ENCODE results near the gene RAB6A. TPM values are rescaled to one million over a fixed set of nuclear protein-coding genes. Genes with fewer than 3 reads are reported as not detected.
A peak's percentile ranks its signal among the peaks of the same experiment; 100 is the strongest.

The RAB6A gene
- total and polyA plus RNA-seq, 2 of the 8 experiments (the other 6 are each of a cell fraction or from before 2014, with no cell fraction given), result 24.4 to 88.6 TPM

DNA sequence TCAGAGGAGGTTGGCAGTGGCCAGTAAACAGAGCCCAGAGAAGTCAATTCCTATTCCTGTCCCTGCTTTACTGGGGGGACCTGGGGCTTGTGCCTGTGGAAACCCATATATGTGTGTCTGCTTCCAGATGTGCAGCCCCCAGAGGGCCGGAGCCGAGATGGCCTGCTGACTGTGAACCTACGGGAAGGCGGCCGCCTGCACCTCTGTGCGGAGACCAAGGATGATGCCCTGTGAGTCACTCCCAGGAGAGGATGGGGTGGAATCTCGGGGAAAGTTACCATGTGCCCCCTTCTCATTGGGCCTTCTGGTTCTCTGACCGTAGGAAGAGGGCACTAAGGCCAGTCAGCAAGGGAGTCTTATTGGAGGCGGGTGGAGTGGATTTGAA, 109.2 kb downstream of the RAB6A start:
- Histone ChIP-seq H3K4me3 (ENCODE audit: extremely low read depth in 1 of 4, insufficient read depth in 2 of 4, low read depth in 3 of 4, low read length in 4 of 4) (no peak overlapping the region), H4K91ac (replicated peaks; ENCODE audit: insufficient read length, low read length) (no peak overlapping the region), H3K18ac (ENCODE audit: extremely low read depth, low read length) (no peak overlapping the region), H4K20me1 (replicated peaks in 1 of 2; ENCODE audit: control insufficient read depth in 1 of 2, insufficient read depth in 2 of 2, low read length in 2 of 2) (no peaks in the 10 kb centered on the region), H2AK5ac (ENCODE audit: low read depth, low read length) (no peak overlapping the region), H2BK12ac (ENCODE audit: low read depth, low read length) (no peak overlapping the region), H2BK120ac (replicated peaks; ENCODE audit: low read depth, low read length) (no peak overlapping the region), H4K8ac (ENCODE audit: extremely low read depth, insufficient read depth, low read length) (no peak overlapping the region), H3K27ac (ENCODE audit: low read depth, low read length) (peak overlapping the region; percentile 26; the same call in 1 of the 2 replicates), H2BK20ac (ENCODE audit: low read length) (no peak overlapping the region), H3K36me3 (ENCODE audit: control insufficient read depth in 2 of 4, insufficient read depth in 4 of 4, low read length in 3 of 4) (no peaks in the 10 kb centered on the region; a peak in 2 of 8 replicates), H3K79me2 (ENCODE audit: control insufficient read depth in 1 of 2, insufficient read depth in 2 of 2, low read length in 2 of 2) (no peaks in the 10 kb centered on the region), H3K4me2 (ENCODE audit: insufficient read depth in 1 of 2, low read depth in 2 of 2, low read length in 2 of 2) (0 out of 4 replicates have a peak overlapping the region, but pooled peaks of 1 of the 2 experiments have one; percentile 9), H2BK5ac (ENCODE audit: low read depth, low read length) (no peak overlapping the region), H3K9ac (replicated peaks in 1 of 4; ENCODE audit: extremely low read depth in 1 of 4, low read depth in 3 of 4, low read length in 3 of 4) (peak overlapping the region in 1 of 4 experiments; percentile 26; a peak in 2 of 7 replicates), H3K14ac (ENCODE audit: insufficient read length) (no peak overlapping the region), H2AFZ (ENCODE audit: low read length) (no peak overlapping the region), H3K4ac (replicated peaks; ENCODE audit: insufficient read length, low read depth, low read length) (no peak overlapping the region), H3K79me1 (ENCODE audit: low read depth, low read length) (no peaks in the 10 kb centered on the region), H3K4me1 (replicated peaks in 1 of 4; ENCODE audit: control insufficient read depth in 3 of 4, insufficient read depth in 4 of 4, low read length in 3 of 4) (peaks cover 9 to 22% (median 14%) of the 10 kb centered on the region in 4 experiments), H3K9me3 (ENCODE audit: insufficient read depth in 2 of 2, low read depth in 1 of 2, low read length in 1 of 2) (no peaks in the 10 kb centered on the region), H3K27me3 (replicated peaks in 1 of 4; ENCODE audit: control insufficient read depth in 3 of 4, extremely low read depth in 1 of 4, insufficient read depth in 3 of 4, low read length in 3 of 4) (no peaks in the 10 kb centered on the region; a peak in 2 of 7 replicates), H3K23ac (ENCODE audit: insufficient read length) (no peak overlapping the region), H2BK15ac (ENCODE audit: low read length) (no peak overlapping the region), H3K23me2 (ENCODE audit: low read depth, low read length) (peaks cover 4% of the 10 kb centered on the region; the same call in 1 of the 2 replicates), H4K5ac (ENCODE audit: insufficient read length, low read depth, low read length) (no peak overlapping the region), H3K56ac (replicated peaks; ENCODE audit: insufficient read length, low read depth, low read length) (no peak overlapping the region)
- 94% methylated on average over 9 of the region's 9 CpGs; no CpG with 5 or more reads in 1 of the 2 experiments for WGBS, 2 experiments (ENCODE audit: extremely low coverage in 1 of 2, insufficient coverage in 1 of 2, insufficient read length in 1 of 2, insufficient replicate concordance in 2 of 2, low coverage in 1 of 2, low lambda C conversion rate in 2 of 2, missing lambda C conversion rate in 1 of 2)
- DNase-seq (ENCODE audit: low read depth in 1 of 2, low spot score in 2 of 2) (no peak), FAIRE-seq (no peak)
- TF ChIP-seq BACH1 (IDR thresholded peaks at IDR 0.05; ENCODE audit: low read length) (no peak), POU5F1 (IDR thresholded peaks at IDR 0.05; ENCODE audit: low read depth, low read length) (no peak), POLR2AphosphoS5 (IDR thresholded peaks at IDR 0.05; ENCODE audit: low read depth, low read length) (no peak), TCF12 (IDR thresholded peaks at IDR 0.05; ENCODE audit: low read depth, low read length) (no peak)
- TF ChIP-seq, protein P1, sequence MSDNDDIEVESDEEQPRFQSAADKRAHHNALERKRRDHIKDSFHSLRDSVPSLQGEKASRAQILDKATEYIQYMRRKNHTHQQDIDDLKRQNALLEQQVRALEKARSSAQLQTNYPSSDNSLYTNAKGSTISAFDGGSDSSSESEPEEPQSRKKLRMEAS (IDR thresholded peaks at IDR 0.05), result no peak
- ChIA-PET CTCF (ENCODE audit: partially characterized antibody) (interaction anchor here (30.1 kb wide), 1 partner anchor 16 kb away, joined by 653 read pairs; the partner anchor contains the start of gene PLEKHB1), POLR2A (ENCODE audit: partially characterized antibody) (interaction anchor here (0.7 kb wide), 1 partner anchor 9 kb away, joined by 3 read pairs; no protein-coding TSS in a partner anchor)

All from H1 (cell line).